Upper lobe of left lung (tissue), 4 donors: ENCODE results near the gene OSBPL5.

Experiments used
- CTCF ChIP-seq, 6 experiments: fragments of 450-650 bp in 4 of 6; fragments of 200-600 bp in 2 of 6; sonication (generic) in 2 of 6; IDR thresholded peaks; one replicate each; pipeline ENCODE4 v1.5.1; 2016 to 2019; ENCODE audit warnings: antibody characterized with exemption in 6 of 6
- EP300 ChIP-seq, 4 donors: sonication (generic); formaldehyde crosslinking; IDR thresholded peaks; one replicate each; pipeline ENCODE4 v1.5.1; 2017; ENCODE audit warnings: antibody characterized with exemption in 4 of 4, control low read depth in 2 of 4
- POLR2AphosphoS5 ChIP-seq, 2 donors: sonication (generic); formaldehyde crosslinking; IDR thresholded peaks; one replicate each; pipeline ENCODE4 v1.5.1; 2017; ENCODE audit warnings: antibody characterized with exemption in 2 of 2

- TF ChIP-seq EP300 (IDR thresholded peaks at IDR 0.05) (no peak), POLR2AphosphoS5 (IDR thresholded peaks at IDR 0.05) (no peak), CTCF (IDR thresholded peaks at IDR 0.05) (no peak)
These were observed 58.2 kb downstream of the OSBPL5 start for GRCh38 chr11:3106736-3107524.
